IPS DF 4.7 (cell line): ENCODE measurements around the gene IFNA16.
"Not testable (repeated sequence)": the region's sequence is repeated elsewhere in the genome, so short reads cannot be mapped to it uniquely, and the experiment has no call there.

Experiments used
- DNase-seq: peaks from one replicate; pipeline ENCODE4 v3.0.0-alpha.2; 2013; ENCODE audit warnings: low spot score; ENCODE audit errors: extremely low read depth

The IFNA16 gene

DNA sequence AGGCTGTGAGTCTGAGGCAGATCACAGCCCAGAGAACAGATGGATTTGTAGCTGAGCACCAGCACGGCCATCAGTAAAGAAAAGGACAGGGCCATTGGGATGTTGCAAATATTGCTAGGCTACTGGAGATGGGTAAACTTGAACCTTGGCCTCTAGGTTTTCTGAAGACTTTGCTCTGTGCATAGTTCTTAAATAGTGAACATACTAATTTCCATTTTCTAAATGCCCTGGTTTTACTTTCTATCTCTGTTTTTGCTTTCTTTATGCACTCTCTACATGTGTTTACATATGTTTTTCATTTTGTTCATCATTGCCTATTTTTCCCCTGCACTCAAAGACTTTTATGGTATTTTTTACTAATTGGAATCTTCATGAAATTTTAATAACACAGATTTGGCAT is at the start of gene IFNA16:
Gene IFNA16, minus strand, starts transcription at position 101 of the 400 bp plus-strand sequence. Its CDS starts 6 bp downstream, at position 95.
- DNase-seq, result not testable (repeated sequence)

DNA sequence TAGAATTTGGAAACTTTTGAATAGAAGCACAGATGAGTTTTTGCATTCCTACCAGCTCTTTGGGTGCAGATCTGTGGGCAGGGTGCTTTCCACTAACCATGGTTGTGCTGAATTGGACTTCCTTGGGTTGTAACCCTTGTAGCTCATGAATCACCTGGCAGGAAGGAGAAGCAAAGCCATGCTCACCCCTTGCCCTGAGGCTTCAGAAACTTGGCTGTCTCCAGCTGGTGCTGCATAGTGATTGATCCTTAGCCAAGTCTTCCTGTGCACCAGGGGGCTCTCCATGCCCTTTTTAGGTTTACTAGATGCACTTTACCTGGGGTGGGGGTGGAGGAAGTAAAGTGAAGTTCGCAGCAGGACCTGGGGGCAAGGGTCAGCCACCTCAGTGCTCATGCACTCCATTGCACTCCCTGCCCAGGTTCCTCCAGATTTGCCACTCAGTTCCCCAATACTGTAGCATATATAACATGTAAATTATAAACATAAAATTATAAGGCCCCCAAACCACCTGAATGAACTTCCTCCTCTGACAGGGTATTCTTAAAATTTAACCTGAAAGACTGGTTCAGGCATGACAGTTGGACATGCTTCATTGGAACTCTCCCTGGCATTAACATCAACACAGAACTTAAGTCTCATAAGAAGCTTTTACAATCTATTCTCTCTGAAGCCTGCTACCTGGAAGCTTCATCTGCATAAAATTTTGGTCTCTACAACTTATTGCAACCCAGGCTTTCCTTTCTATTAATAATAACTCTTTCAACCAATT is 48.5 kb upstream of the IFNA16 start:
- no peak for DNase-seq

- DNase-seq, result no peak
Observed at GRCh38 chr9:21255538-21256212, 38.6 kb upstream of the IFNA16 start.

DNA sequence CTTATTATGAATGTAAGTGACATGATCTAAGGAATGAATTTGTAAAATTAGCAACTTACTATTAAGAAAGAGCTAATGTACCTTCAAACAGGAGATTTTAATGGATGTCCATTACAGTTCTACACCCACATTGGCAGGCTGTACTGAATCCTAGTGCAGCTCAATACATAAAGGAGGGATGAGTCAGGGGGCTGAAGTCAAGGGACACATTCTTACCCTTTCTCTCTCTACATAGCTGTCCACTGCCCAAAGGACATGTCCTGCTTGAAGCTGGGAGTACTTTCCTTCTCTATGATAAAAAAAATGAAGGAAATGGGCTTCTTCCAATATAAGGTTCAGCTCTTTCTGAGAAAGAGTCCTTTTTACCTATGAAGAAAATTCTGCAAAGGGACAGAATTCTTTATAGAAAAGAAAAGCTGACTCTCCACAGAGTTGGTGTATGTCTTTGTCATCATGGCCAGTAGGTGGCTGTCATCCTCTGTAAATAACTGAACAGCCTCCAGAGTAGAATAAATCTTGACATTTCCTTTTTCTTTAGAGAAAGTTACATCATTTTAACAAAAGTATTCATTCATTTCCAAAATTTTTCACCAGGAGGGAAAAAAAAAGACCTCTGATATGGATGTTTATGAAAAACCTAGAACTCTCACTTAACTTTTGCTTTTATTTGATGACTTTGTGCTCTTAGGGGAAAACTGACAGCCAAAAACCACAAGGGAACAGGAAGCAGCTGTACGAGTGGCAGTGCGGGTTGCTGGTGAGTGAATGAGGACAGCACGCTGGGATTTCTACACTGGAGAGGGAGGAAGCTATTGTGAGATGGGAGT is 35.8 kb upstream of the IFNA16 start:
- DNase-seq, result no peak

DNA sequence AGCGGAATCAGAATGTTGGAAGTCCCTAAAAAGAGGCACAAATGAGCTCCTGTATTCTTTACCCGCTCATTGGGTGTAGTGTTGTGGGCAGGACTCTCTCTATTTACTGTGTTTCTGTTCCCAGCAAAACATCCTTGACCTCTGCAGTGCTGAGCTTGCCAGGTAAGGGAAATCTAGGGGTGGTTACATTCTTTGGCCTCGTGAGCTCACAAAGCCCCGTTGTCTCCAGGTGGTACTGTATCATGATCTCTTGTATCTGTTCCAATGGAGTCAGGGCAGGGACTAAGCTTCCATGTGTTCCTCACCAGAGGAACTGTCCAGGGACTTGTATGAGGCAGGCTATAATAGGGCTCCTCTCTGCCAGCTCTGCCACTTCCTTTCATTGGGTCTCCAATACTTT is 34.5 kb upstream of the IFNA16 start:
- no peak for DNase-seq

DNA sequence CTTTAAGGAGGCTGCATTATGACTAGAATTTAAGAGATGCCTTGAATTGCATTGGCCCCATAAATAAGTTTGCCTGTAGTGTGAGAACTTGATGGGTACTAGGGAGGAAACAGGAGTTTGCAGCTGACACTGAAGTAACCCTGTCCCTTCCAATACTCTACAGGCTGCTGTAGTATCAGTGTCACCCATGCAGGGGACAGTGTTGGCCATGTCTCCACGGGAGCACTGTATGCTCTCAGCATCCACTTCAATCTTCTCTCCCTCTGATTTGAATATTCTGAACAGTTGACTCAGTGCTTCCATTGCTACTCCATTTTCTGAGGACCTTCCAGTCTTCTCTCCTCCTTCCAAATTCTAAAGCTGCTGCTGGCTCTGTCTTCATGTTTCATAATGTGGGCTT is 34.1 kb upstream of the IFNA16 start:
- no peak for DNase-seq

- DNase-seq, result no peak
Observed at GRCh38 chr9:21244836-21245235, 27.7 kb upstream of the IFNA16 start.

DNA sequence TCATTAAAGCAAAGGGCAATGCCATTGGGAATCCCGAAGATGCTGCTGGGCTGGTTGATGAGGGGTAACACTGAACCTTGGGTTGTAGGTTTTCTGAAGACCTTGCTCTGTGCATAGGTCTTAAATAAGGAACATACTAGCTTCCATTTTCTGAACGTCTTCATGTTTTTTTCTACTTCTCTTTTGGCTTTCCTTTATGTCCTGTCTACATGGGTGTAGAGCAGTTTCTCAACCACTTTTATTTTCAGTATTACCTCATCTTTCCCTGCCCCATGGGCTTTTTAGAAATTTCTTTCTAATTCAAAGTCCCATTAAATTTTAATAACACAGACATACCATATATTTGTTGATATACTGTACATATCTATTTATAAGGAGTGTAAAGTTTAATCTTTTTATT is 22.8 kb upstream of the IFNA16 start, which contains the start of gene IFNA14:
Gene IFNA14, minus strand, starts transcription at position 95 of the 400 bp plus-strand sequence. Its CDS starts 70 bp downstream, at position 25.
- no peak for DNase-seq

DNA sequence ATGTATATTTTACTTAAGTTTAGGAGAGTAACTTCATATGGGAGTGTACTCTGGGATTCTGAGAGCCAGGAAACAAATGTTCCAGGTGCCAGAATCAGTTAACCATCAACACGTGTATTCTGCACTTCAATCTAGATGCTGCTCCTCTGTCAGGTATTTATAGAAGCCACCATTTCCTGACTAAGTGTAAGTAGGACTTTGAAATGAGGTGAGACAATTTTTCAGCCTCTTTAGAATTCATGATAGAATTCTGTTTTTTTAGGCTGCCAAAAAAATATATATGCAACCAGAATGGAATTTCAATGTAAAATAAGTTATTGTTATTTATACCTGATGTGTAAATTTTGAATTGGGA is 19.2 kb upstream of the IFNA16 start:
- DNase-seq, result not testable (repeated sequence)

- not testable (repeated sequence) for DNase-seq
Observed at GRCh38 chr9:21235468-21236359, 18.6 kb upstream of the IFNA16 start.

DNA sequence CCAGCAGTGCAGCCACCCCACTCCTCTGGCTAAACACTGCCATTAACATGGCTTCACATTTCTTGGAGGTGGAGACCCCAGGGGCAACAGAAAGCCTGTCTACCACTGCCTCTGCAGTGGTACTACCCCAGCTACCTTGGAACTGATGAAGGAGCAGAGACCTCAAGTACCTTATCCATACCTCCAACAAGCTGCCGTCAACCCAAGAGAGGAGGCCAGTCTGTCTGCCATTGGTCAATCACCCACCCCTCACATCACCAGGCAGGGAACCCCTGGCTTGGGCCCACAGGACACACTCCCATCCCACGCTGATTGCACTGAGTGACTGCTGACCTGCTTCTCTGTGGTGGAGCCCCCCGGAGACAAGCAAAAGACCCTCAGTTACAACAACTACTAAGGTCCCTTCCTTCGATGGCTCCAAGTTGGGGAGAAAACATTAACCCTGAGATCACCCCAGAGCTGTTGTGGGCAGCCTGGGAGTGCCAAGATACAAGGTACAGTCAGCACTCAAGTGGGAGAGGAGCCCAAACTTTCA is 17.1 kb upstream of the IFNA16 start:
- DNase-seq, result no peak

DNA sequence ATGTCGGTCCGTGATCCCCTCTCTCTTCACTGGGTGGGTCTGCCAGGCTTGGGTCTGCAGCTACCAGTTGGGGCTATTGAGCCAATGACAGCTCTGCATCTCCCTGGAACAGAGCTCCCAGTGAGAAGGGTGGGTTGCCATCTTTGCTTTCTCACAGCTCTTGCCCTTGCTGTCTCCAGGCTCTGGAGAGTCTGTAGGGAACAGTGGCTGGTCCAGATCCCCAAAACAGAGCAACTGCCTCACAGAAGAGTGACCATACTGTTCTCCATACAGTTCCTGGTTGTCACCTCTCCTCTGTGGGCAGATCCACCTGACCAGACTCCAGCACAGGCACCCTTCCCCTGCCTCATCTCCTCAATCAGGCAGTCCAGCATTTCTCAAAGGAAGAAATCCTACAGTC is 16.1 kb upstream of the IFNA16 start:
- no peak for DNase-seq

GRCh38 chr9:21228122-21228521 is 11.0 kb upstream of the IFNA16 start, which contains the start of gene IFNA17:
TSS of gene IFNA17 (minus strand) at chr9:21228222. CDS start at chr9:21228173, 49 bp downstream.
- DNase-seq, result no peak

GRCh38 chr9:21213411-21214326 is 3.4 kb downstream of the IFNA16 start:
- not testable (repeated sequence) for DNase-seq

DNA sequence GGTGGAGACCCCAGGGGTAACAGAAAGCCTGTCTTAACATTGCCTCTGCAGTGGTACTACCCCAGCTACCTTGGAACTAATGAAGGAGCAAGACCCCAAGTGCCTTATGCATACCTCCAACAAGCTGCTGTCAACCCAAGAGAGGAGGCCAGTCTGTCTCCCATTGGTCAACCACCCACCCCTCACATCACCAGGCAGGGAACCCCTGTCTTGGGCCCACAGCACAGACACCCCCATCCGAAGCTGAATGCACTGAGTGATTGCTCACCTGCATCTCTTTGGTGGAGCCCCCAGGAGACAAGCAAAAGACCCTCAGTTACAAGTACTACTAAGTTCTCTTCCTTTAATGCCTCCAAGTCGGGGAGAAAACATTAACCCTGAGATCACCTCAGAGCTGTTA is 5.0 kb downstream of the IFNA16 start:
- not testable (repeated sequence) for DNase-seq

DNA sequence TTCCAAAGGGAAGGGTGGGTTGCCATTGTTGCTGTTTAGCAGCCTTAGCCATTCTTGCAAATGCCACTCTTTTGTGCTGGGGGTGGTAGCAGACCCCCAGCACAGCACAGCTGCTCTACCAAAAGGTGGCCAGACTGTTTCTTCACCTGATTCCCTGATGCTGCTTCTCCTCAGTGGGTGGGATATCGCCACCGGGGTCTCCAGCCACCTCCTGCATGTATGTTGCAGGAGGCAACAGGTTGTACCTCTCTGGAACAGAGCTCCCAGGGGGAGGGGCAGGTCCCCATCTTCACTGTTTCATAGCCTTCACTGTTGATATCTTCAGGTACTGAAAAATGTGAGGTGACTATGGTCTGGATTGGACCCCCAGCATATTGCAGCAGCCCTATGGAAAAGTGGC is 6.3 kb downstream of the IFNA16 start:
- DNase-seq, result not testable (repeated sequence)

- DNase-seq, result no peak
Observed at GRCh38 chr9:21210311-21210710, 6.8 kb downstream of the IFNA16 start.

GRCh38 chr9:21207043-21207442 is 10.1 kb downstream of the IFNA16 start, which contains the start of gene IFNA10:
TSS of gene IFNA10 (minus strand) at chr9:21207143. CDS start at chr9:21207097, 46 bp downstream.
- DNase-seq, result not testable (repeated sequence)

DNA sequence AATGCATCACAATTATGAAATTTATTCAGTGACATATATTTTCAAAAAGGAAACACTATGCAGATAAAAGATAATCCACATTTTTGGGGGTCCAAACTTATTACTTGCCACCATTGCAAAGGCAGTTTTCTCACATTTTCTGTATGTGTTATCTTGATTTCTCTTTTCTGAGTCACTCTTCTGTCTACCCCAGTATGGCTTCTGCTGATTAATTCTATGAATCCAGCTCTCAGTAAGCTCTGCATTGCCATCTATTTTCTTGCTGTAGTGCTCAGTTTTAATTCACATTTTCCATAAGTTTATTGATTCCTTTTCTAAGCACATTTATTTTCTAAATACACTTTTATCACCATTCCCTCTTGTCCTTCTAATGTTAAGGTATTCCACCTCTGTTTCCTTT is 11.9 kb downstream of the IFNA16 start:
- DNase-seq, result no peak
